Measurements from ENCODE around the gene VARS1. TPM values are rescaled to one million over a fixed set of nuclear protein-coding genes. Genes with fewer than 3 reads are reported as not detected.

The VARS1 gene
- total RNA-seq, 4 donors from 2014 or later: 39.2 to 53.9 (median 46.9) TPM

- 10 to 11% methylated on average over 1 of the region's 1 CpG for WGBS, 2 donors
- no peak overlapping the region for H3K4me3 ChIP-seq (ENCODE audit: low read depth, poor library complexity, severe bottlenecking)
- intact Hi-C loops (cut with DNase I; ENCODE audit: low total_unique reads): no loop called here
- TF ChIP-seq CTCF (IDR thresholded peaks at IDR 0.05): no peak
- no peak for TF ChIP-seq POLR2A (IDR thresholded peaks at IDR 0.05)
- DNase-seq (ENCODE audit: low spot score in 2 of 2): no peak
Observed at GRCh38 chr6:31763619-31763940, 32.0 kb downstream of the VARS1 start.

GRCh38 chr6:31762878-31763618, 32.5 kb downstream of the VARS1 start:
- no peak for DNase-seq (ENCODE audit: low spot score in 2 of 2)
- intact Hi-C loops (cut with DNase I; ENCODE audit: low total_unique reads): no loop called here
- no peak overlapping the region for H3K4me3 ChIP-seq (ENCODE audit: low read depth, poor library complexity, severe bottlenecking)
- no peak for TF ChIP-seq CTCF (IDR thresholded peaks at IDR 0.05)
- TF ChIP-seq POLR2A (IDR thresholded peaks at IDR 0.05): no peak
- WGBS, 2 donors: 60 to 75% methylated on average over 7 to 8 of the region's 8 CpGs

- intact Hi-C loops (cut with DNase I; ENCODE audit: low total_unique reads): no loop called here
- TF ChIP-seq CTCF (IDR thresholded peaks at IDR 0.05) (no peak), POLR2A (IDR thresholded peaks at IDR 0.05) (no peak)
- DNase-seq (ENCODE audit: low spot score in 2 of 2): no peak
- no peak within 1 kb of the TSS for H3K4me3 ChIP-seq (ENCODE audit: low read depth, poor library complexity, severe bottlenecking)
- WGBS, 2 donors: 78 to 80% methylated on average over 4 of the region's 4 CpGs
Observed at GRCh38 chr6:31762356-31762755, 33.2 kb downstream of the VARS1 start, which contains the start of gene SAPCD1. Gene SAPCD1 (plus strand): TSS chr6:31762656. CDS start chr6:31763055, 399 bp downstream.

GRCh38 chr6:31761343-31761742, 34.2 kb downstream of the VARS1 start:
- DNase-seq (ENCODE audit: low spot score in 2 of 2): no peak
- no peak overlapping the region for H3K4me3 ChIP-seq (ENCODE audit: low read depth, poor library complexity, severe bottlenecking)
- no peak for TF ChIP-seq POLR2A (IDR thresholded peaks at IDR 0.05)
- no peak for TF ChIP-seq CTCF (IDR thresholded peaks at IDR 0.05)
- intact Hi-C loops (cut with DNase I; ENCODE audit: low total_unique reads): no loop called here
- WGBS, 2 donors: 95 to 97% methylated on average over 8 of the region's 8 CpGs

GRCh38 chr6:31760790-31761189, 34.8 kb downstream of the VARS1 start:
- 89 to 92% methylated on average over 5 of the region's 5 CpGs for WGBS, 2 donors
- no peak for TF ChIP-seq POLR2A (IDR thresholded peaks at IDR 0.05)
- TF ChIP-seq CTCF (IDR thresholded peaks at IDR 0.05): no peak
- H3K4me3 ChIP-seq (ENCODE audit: low read depth, poor library complexity, severe bottlenecking): no peak overlapping the region
- DNase-seq (ENCODE audit: low spot score in 2 of 2): no peak
- intact Hi-C loops (cut with DNase I; ENCODE audit: low total_unique reads): no loop called here

- WGBS, 2 donors: 92 to 96% methylated on average over 2 of the region's 2 CpGs
- intact Hi-C loops (cut with DNase I; ENCODE audit: low total_unique reads): no loop called here
- TF ChIP-seq POLR2A (IDR thresholded peaks at IDR 0.05) (no peak), CTCF (IDR thresholded peaks at IDR 0.05) (no peak)
- no peak for DNase-seq (ENCODE audit: low spot score in 2 of 2)
- no peak overlapping the region for H3K4me3 ChIP-seq (ENCODE audit: low read depth, poor library complexity, severe bottlenecking)
Observed at GRCh38 chr6:31758281-31758680, 37.3 kb downstream of the VARS1 start.

All from lower leg skin (tissue), 4 donors.